ENCODE results near the gene XPNPEP1.

- TF ChIP-seq POLR2A (IDR thresholded peaks at IDR 0.05) = no peak
- TF ChIP-seq CTCF (IDR thresholded peaks at IDR 0.05) = no peak
These were observed 103.5 kb downstream of the XPNPEP1 start for GRCh38 chr10:109819807-109820206.

Measured in adrenal gland (tissue), 5 donors.